ENCODE results near the gene ADAT2.

The ADAT2 gene

GRCh38 chr6:143419526-143419925 lies 31.0 kb downstream of the ADAT2 start:
- Histone ChIP-seq H3K9me3 (no peaks in the 10 kb centered on the region), H3K36me3 (replicated peaks) (no peaks in the 10 kb centered on the region), H3K4me1 (no peaks in the 10 kb centered on the region), H3K27me3 (ENCODE audit: low read depth) (no peaks in the 10 kb centered on the region), H3K4me3 (no peak overlapping the region)
- in situ Hi-C loops (cut with MboI; ENCODE audit: low sequenced_read_pairs), result loop anchor here (25.0 kb wide), 1 partner anchor 732 kb away; no protein-coding TSS in a partner anchor
- DNase-seq (ENCODE audit: low spot score in 2 of 2), result no peak

- in situ Hi-C loops (cut with MboI; ENCODE audit: low sequenced_read_pairs), result loop anchor here (25.0 kb wide), 1 partner anchor 727 kb away; no protein-coding TSS in a partner anchor
- H3K4me3 ChIP-seq, result no peak overlapping the region
- no peaks in the 10 kb centered on the region for H3K9me3 ChIP-seq
- H3K36me3 ChIP-seq (replicated peaks), result no peaks in the 10 kb centered on the region
- DNase-seq (ENCODE audit: low spot score in 2 of 2), result no peak
- no peaks in the 10 kb centered on the region for H3K27me3 ChIP-seq (ENCODE audit: low read depth)
- H3K4me1 ChIP-seq, result peaks cover 13% of the 10 kb centered on the region
Observed at GRCh38 chr6:143414769-143415168, 35.7 kb downstream of the ADAT2 start.

GRCh38 chr6:143410859-143411270 lies 39.6 kb downstream of the ADAT2 start:
- in situ Hi-C loops (cut with MboI; ENCODE audit: low sequenced_read_pairs), result loop anchor here (25.0 kb wide), 1 partner anchor 724 kb away; no protein-coding TSS in a partner anchor
- no peaks in the 10 kb centered on the region for H3K9me3 ChIP-seq
- H3K4me3 ChIP-seq, result no peak overlapping the region
- H3K27me3 ChIP-seq (ENCODE audit: low read depth), result no peaks in the 10 kb centered on the region
- H3K36me3 ChIP-seq (replicated peaks), result no peaks in the 10 kb centered on the region
- peak in 1 of 2 experiments; percentile 59 for DNase-seq (ENCODE audit: low spot score in 2 of 2)
- H3K4me1 ChIP-seq, result peaks cover 13% of the 10 kb centered on the region

GRCh38 chr6:143408787-143409162 lies 41.7 kb downstream of the ADAT2 start:
- DNase-seq (ENCODE audit: low spot score in 2 of 2), result no peak
- no peaks in the 10 kb centered on the region for H3K9me3 ChIP-seq
- peaks cover 13% of the 10 kb centered on the region for H3K4me1 ChIP-seq
- H3K36me3 ChIP-seq (replicated peaks), result no peaks in the 10 kb centered on the region
- no peaks in the 10 kb centered on the region for H3K27me3 ChIP-seq (ENCODE audit: low read depth)
- no peak overlapping the region for H3K4me3 ChIP-seq
- in situ Hi-C loops (cut with MboI; ENCODE audit: low sequenced_read_pairs), result loop anchor here (25.0 kb wide), 1 partner anchor 721 kb away; no protein-coding TSS in a partner anchor

- peaks cover 13% of the 10 kb centered on the region for H3K4me1 ChIP-seq
- no peak for DNase-seq (ENCODE audit: low spot score in 2 of 2)
- no peak overlapping the region for H3K4me3 ChIP-seq
- H3K36me3 ChIP-seq (replicated peaks), result no peaks in the 10 kb centered on the region
- in situ Hi-C loops (cut with MboI; ENCODE audit: low sequenced_read_pairs), result loop anchor here (25.0 kb wide), 1 partner anchor 721 kb away; no protein-coding TSS in a partner anchor
- H3K9me3 ChIP-seq, result no peaks in the 10 kb centered on the region
- H3K27me3 ChIP-seq (ENCODE audit: low read depth), result no peaks in the 10 kb centered on the region
Observed at GRCh38 chr6:143408151-143408786, 42.2 kb downstream of the ADAT2 start.

GRCh38 chr6:143406673-143407072 lies 43.8 kb downstream of the ADAT2 start:
- peaks cover 25% of the 10 kb centered on the region for H3K4me1 ChIP-seq
- H3K9me3 ChIP-seq, result no peaks in the 10 kb centered on the region
- H3K4me3 ChIP-seq, result no peak overlapping the region
- in situ Hi-C loops (cut with MboI; ENCODE audit: low sequenced_read_pairs), result loop anchor here (25.0 kb wide), 1 partner anchor 719 kb away; no protein-coding TSS in a partner anchor
- DNase-seq (ENCODE audit: low spot score in 2 of 2), result no peak
- H3K36me3 ChIP-seq (replicated peaks), result no peaks in the 10 kb centered on the region
- H3K27me3 ChIP-seq (ENCODE audit: low read depth), result no peaks in the 10 kb centered on the region

GRCh38 chr6:143405373-143406154 lies 44.9 kb downstream of the ADAT2 start:
- Histone ChIP-seq H3K4me1 (peaks cover 18% of the 10 kb centered on the region), H3K36me3 (replicated peaks) (no peaks in the 10 kb centered on the region), H3K27me3 (ENCODE audit: low read depth) (no peaks in the 10 kb centered on the region), H3K4me3 (no peak overlapping the region), H3K9me3 (no peaks in the 10 kb centered on the region)
- DNase-seq (ENCODE audit: low spot score in 2 of 2), result no peak
- in situ Hi-C loops (cut with MboI; ENCODE audit: low sequenced_read_pairs), result loop anchor here (25.0 kb wide), 1 partner anchor 718 kb away; no protein-coding TSS in a partner anchor

- H3K4me1 ChIP-seq, result peaks cover 12% of the 10 kb centered on the region
- H3K4me3 ChIP-seq, result no peak overlapping the region
- no peaks in the 10 kb centered on the region for H3K27me3 ChIP-seq (ENCODE audit: low read depth)
- in situ Hi-C loops (cut with MboI; ENCODE audit: low sequenced_read_pairs), result loop anchor here (25.0 kb wide), 1 partner anchor 716 kb away; no protein-coding TSS in a partner anchor
- no peaks in the 10 kb centered on the region for H3K36me3 ChIP-seq (replicated peaks)
- DNase-seq (ENCODE audit: low spot score in 2 of 2), result no peak
- no peaks in the 10 kb centered on the region for H3K9me3 ChIP-seq
Observed at GRCh38 chr6:143402721-143403336, 47.7 kb downstream of the ADAT2 start.

- DNase-seq (ENCODE audit: low spot score in 2 of 2), result no peak
- no peaks in the 10 kb centered on the region for H3K27me3 ChIP-seq (ENCODE audit: low read depth)
- in situ Hi-C loops (cut with MboI; ENCODE audit: low sequenced_read_pairs), result loop anchor here (25.0 kb wide), 1 partner anchor 715 kb away; no protein-coding TSS in a partner anchor
- H3K4me3 ChIP-seq, result no peak overlapping the region
- peaks cover 12% of the 10 kb centered on the region for H3K4me1 ChIP-seq
- no peaks in the 10 kb centered on the region for H3K36me3 ChIP-seq (replicated peaks)
- H3K9me3 ChIP-seq, result no peaks in the 10 kb centered on the region
Observed at GRCh38 chr6:143401636-143402370, 48.7 kb downstream of the ADAT2 start.

GRCh38 chr6:143401068-143401446 lies 49.4 kb downstream of the ADAT2 start:
- in situ Hi-C loops (cut with MboI; ENCODE audit: low sequenced_read_pairs), result loop anchor here (25.0 kb wide), 1 partner anchor 714 kb away; no protein-coding TSS in a partner anchor
- DNase-seq (ENCODE audit: low spot score in 2 of 2), result no peak
- H3K4me1 ChIP-seq, result peaks cover 12% of the 10 kb centered on the region

GRCh38 chr6:143400258-143401067 lies 50.0 kb downstream of the ADAT2 start:
- no peaks in the 10 kb centered on the region for H3K27me3 ChIP-seq (ENCODE audit: low read depth)

More at GRCh38 chr6:143401068-143401446, 49.4 kb downstream of the ADAT2 start:
- Histone ChIP-seq H3K36me3 (replicated peaks) (no peaks in the 10 kb centered on the region), H3K27me3 (ENCODE audit: low read depth) (no peaks in the 10 kb centered on the region), H3K4me3 (no peak overlapping the region), H3K9me3 (no peaks in the 10 kb centered on the region)

GRCh38 chr6:143399775-143400174 lies 50.7 kb downstream of the ADAT2 start:
- H3K4me1 ChIP-seq, result peaks cover 12% of the 10 kb centered on the region
- H3K36me3 ChIP-seq (replicated peaks), result no peaks in the 10 kb centered on the region
- no peak for DNase-seq (ENCODE audit: low spot score in 2 of 2)
- H3K4me3 ChIP-seq, result no peak overlapping the region
- H3K27me3 ChIP-seq (ENCODE audit: low read depth), result no peaks in the 10 kb centered on the region
- in situ Hi-C loops (cut with MboI; ENCODE audit: low sequenced_read_pairs), result loop anchor here (25.0 kb wide), 1 partner anchor 712 kb away; no protein-coding TSS in a partner anchor
- H3K9me3 ChIP-seq, result no peaks in the 10 kb centered on the region

More at GRCh38 chr6:143400258-143401067, 50.0 kb downstream of the ADAT2 start:
- no peak for DNase-seq (ENCODE audit: low spot score in 2 of 2)
- peaks cover 12% of the 10 kb centered on the region for H3K4me1 ChIP-seq
- H3K9me3 ChIP-seq, result no peaks in the 10 kb centered on the region
- no peak overlapping the region for H3K4me3 ChIP-seq
- no peaks in the 10 kb centered on the region for H3K36me3 ChIP-seq (replicated peaks)
- in situ Hi-C loops (cut with MboI; ENCODE audit: low sequenced_read_pairs), result loop anchor here (25.0 kb wide), 1 partner anchor 713 kb away; no protein-coding TSS in a partner anchor
